DMS 273 treated with DMSO at 0.1 percent for 48 hours (cell line): Measurements from ENCODE around the gene NFKB1.
"Not testable (repeated sequence)": the region's sequence is repeated elsewhere in the genome, so short reads cannot be mapped to it uniquely, and the experiment has no call there.

ENCODE experiments used
- DNase-seq: peaks from one replicate; lab custom pipeline; 2025; lab: John Stamatoyannopoulos, UW

Gene NFKB1

DNA sequence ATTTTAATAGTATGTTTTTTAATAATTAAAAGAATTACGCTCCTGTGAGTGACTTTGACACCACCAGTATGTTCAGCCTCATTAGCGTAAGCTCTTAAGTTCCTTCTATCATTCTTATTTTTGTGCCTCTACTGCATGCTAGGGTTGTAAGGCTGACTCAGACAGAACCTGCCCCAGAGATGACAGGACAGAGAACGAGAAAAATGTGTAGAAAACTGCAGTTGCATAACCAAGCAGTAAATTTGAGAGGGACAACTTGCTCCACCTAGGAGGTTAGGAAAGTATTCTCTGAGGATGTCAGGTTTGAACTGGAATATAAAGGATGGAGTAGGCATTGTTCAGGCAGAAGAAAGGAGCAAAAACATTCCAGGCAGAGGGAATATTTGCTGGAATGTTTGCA, 98.7 kb downstream of the NFKB1 start:
- DNase-seq, result no peak

DNA sequence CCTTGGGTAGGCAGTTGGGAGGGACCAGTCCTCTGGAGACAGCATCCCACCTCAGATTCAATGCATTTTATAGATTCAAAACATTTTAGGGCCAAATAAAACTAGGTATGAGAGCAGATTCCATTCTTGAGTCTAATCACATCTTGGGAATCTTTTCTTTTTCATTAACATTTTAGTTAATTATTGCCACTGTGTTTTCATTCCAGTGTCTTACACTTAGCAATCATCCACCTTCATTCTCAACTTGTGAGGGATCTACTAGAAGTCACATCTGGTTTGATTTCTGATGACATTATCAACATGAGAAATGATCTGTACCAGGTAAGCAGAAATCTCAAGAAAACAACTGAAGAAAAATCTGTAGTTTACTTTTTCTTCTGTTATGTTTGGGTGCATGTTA, 99.5 kb downstream of the NFKB1 start:
- DNase-seq, result no peak

DNA sequence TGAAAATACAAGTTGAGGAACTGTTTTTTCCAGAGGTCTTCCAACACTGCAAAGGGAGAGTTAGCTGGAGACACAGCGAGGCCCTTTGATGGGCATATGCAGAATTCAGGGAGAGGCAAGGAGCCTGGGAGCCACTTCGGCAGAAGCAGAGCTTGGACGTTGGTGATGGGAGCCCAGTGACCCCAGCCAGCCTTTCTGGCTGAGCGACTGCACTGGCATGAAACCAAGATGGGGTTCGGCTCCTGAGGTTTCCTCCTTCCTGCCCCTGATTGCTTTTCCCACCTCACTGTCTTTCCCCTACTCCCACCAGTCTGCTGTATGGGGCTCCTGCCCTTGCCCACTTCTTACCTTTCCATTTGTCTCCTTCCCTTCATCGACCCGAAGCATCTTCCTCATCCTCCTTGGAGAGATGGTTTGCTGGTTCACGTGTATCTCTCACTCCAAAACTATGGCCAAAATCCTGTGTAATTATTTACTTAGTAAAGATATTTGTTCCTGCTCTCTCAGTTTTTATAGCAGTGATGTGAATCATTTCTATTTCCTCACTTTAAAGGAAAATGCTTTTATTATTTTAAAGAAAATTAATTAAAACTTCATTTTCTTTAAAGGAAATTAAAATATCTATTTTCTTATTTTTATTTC, 100.5 kb downstream of the NFKB1 start:
- no peak for DNase-seq

DNA sequence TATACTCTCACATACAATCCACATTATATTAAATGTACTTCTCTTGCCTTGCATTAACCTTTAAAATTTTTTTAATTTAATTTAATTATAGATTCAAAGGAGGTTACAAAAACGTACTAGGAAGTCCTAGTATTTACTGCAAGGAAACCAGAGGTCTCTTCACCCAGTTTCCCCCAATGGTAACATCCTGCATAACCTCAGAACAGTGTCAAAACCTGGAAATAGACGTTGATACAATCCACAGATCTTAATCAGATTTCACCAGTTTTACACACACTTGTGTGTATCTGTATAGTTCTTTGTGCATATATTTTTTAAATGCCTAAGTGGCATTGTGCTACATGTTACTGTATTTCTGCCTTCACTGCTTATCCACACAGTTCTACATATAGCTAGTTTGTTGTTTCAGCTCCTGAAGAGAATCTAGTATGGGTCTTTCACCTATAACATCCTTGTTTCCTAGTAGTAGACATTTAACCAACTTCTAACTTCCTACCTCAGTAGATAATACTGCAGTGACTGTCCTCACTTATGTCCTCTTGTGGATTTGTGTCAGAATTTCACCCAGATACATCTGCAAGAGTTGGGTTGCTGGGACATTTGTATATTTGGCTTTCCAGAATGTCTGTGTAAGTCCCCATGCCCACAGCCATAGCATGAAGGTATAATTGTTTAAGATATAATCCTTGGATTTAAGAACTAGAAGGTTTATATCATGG, 103.2 kb downstream of the NFKB1 start:
- DNase-seq, result no peak

DNA sequence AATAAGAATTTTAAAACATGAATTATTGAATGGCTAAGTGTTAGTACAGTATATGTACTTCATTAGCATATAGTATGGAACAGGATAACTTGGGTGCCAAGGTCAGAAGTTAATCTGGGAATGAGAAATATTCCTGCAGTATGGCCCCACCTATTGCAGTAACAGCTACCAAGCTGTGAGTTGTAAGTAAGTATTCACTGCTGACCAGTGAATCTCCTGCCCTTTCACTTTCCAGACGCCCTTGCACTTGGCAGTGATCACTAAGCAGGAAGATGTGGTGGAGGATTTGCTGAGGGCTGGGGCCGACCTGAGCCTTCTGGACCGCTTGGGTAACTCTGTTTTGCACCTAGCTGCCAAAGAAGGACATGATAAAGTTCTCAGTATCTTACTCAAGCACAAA, 105.1 kb downstream of the NFKB1 start:
- no peak for DNase-seq

DNA sequence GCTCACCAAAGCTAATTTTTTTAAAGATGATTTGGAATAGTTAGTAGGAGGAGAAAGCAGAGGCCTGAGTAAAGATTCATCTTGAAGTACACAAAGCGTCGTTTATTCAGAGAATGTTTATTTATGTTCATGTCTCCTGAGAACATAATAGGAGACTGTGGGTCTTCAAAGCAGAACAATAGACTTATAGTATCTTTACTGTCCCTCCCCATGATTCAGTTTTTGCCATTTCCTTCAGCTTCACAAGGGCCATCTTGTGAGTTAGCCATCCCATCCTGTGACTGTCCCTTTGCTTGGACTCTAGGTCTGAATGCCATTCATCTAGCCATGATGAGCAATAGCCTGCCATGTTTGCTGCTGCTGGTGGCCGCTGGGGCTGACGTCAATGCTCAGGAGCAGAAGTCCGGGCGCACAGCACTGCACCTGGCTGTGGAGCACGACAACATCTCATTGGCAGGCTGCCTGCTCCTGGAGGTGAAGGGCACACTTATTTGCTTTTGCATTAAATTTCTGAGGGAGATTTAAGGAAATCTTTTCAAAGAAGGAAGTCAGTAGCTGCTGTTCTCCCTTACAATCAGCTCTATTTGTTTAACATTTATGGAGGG, 105.8 kb downstream of the NFKB1 start:
- DNase-seq, result no peak

DNA sequence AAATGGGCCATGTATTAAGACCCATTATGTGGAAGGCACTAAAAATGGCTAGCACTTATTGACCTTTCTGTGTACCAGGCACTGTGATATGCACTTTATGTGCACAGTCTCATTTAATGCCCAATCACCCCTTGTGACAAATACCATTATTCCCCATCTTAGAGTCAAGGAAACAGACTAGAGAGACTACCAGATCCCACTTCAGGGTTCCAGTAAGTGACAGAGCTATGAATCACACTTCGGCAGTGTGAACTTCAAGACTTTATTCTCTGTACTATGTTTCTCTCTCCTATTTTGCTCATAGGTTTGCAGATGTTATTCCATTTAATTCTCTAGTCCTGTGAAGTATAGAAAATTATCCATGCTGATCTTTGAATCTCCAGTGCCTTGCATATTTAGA, 107.0 kb downstream of the NFKB1 start:
- DNase-seq, result no peak

DNA sequence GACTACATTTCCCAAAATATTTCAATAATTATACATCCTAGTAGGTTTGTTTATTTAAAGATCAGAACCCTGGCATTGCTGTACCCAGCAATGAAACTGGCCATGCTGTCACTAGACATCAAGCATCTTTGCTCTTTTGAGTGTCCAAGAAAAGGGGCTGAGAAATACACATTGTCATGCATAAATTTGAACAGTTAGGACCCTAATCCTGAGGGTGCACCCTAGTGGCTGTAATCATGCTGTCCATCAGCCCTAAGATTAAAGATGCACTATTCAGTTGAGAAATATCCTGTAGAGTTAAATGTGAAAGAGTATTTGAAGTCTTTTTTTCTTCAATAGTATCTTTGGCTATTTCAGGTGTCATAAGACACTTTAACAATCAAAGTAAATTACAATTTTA, 108.8 kb downstream of the NFKB1 start:
- DNase-seq, result no peak

DNA sequence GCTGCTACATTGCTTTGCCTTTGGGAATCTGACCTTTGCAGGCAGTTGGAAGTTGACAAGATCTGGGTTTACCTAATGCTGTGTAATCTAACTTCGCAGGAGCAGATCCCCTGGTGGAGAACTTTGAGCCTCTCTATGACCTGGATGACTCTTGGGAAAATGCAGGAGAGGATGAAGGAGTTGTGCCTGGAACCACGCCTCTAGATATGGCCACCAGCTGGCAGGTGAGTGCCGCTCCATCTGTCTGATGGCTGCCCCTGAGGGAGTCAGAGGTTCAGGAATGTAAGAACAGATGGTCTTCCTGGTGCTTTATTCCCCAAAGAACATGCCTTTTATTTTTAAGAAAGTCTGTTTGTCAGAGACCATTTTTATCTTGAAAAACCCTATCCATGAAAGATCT, 109.3 kb downstream of the NFKB1 start:
- peak; percentile 78 for DNase-seq

DNA sequence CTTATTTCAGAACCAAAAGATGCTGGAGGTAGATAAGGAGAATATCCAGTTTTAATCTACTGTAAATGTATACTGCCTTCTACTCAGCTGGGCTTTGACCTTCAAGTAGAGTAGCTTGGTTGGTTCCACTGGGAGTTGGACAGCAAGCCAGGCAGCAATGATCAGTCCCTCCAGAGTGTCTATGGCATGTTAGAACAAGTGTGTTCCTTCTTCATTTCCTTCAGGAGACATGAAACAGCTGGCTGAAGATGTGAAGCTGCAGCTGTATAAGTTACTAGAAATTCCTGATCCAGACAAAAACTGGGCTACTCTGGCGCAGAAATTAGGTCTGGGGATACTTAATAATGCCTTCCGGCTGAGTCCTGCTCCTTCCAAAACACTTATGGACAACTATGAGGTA, 111.1 kb downstream of the NFKB1 start:
- no peak for DNase-seq

DNA sequence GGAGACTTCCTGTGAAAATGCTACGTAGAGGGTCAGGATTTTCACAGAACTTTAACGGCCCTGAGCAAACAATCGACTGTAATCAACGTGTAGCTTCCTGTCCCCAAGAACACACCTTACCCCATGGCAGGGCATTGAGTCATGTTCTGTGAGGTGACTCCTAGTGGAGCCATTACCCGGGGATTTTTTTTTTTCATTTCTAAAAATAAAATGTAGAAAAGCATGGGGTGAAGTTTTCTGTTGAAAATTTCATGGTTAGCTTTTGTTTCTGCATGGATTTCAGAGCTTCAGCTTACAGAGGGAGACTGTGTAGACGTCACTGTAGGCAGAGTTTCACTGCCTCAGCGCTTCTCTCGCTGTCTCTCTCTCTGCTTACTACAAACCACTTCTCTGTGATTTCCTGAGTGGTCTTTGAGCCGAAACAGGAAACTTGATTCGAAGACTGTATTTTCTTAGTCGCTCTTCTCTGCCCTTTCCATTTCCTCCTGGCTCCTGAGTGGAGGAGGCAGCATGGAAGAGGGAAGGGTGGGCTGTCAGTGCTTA, 111.7 kb downstream of the NFKB1 start:
- no peak for DNase-seq

DNA sequence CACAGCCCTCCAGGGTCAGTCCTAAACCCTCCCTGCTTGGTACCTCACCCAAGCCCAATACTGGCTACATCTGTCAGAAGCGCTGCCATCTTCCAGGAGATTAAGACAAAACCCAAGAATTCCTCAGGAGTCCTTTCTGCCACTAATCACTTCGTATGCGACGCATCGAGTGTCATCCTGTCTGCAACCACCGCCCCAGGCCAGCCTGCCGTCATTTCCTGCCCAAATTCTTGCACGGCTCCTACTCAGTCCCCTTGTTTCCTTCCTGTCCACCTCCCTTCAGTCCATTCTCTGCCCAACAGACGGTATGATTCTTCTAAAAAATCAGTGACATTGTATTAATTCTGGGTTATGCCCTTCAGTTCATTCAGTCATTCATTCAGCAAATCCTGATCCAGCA, 113.6 kb downstream of the NFKB1 start:
- no peak for DNase-seq

DNA sequence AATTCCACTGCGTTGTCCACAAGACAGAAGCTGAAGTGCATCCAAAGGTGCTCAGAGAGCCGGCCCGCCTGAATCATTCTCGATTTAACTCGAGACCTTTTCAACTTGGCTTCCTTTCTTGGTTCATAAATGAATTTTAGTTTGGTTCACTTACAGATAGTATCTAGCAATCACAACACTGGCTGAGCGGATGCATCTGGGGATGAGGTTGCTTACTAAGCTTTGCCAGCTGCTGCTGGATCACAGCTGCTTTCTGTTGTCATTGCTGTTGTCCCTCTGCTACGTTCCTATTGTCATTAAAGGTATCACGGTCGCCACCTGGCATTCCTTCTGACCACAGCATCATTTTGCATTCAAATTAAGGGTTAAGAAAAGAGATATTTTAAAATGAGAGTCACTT, 115.5 kb downstream of the NFKB1 start:
- DNase-seq, result no peak

DNA sequence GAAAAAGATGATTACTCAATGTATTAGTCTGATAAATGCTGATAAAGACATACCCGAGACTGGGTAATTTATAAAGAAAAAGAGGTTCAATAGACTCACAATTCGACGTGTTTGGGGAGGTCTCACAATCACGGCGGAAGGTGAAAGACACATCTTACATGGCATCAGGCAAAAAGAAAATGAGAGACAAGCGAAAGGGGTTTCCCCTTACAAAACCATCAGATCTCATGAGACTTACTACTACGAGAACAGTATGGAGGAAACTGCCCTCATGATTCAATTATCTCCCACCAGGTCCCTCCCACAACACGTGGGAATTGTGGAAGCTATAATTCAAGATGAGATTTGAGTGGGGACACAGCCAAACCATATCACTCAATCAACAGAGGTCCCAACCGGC, 117.9 kb downstream of the NFKB1 start:
- not testable (repeated sequence) for DNase-seq

DNA sequence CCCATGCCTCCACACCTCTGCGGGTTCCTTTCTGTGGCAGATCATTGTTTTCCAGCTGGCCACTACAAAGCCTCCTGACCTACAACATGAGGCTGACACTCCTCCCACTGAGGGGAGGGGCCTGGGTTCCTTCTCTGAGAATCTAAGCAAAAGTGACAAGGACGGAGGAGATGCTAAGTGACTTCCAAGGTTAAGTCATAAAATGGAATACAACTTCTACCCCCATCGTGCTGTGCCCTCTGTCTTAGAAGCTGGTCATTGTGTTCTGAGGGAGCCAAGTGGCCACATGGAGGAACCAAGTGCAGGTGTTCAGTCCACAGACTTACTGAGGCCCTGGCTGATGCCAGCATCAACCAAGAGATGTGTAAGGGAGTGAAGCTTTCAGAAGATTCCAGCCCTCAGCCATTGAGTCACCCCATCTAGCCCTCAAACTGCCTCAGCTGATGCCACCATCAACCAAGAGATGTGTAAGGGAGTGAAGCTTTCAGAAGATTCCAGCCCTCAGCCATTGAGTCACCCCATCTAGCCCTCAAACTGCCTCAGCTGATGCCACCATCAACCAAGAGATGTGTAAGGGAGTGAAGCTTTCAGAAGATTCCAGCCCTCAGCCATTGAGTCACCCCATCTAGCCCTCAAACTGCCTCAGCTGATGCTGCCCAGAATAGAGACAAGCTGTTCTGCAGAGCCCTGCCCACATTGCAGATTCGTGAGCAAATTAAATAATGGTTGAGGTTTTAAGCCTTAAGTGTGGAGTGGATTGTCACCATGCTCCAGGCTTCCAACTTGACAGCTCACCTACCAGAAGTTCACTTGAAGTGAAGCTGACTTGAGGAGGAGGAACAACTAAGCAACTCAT, 118.8 kb downstream of the NFKB1 start:
- not testable (repeated sequence) for DNase-seq

DNA sequence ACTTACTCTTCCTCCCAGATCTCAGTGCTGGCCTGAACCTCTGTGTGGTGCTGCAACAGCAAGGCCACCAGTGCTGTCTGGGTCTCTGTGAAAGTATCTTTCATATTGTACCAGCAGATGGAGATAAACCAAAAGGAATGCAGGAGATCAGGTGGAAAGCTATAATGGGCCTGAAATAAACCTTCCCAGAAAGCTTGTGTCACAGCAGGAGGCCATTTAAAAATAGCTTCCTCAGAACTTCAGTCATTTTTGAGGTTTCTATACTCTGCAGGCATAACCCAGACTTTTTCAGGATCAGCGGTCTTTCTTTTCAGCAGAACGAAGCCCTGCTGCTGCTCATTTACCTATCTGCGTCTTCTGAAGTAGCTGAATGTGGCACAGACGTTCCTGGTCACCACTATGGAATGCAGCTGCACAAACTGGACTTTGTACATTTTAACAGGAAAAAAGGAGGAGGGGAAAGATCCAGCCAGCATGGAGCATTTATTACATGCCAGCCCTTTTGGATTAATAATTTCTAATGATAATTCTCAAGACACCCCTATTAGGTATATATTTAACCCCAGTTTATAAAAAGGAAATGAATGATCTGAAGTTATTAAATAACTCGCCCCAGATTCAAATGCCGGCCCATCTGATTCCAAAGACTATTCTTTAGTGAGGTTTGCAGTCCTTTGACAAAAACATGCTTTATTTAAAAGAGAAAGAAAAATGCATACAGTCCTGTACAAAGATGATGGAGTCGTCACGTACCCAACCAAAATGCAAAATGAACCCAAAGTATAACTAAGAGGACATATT, 119.7 kb downstream of the NFKB1 start:
- DNase-seq, result peak; percentile 54

DNA sequence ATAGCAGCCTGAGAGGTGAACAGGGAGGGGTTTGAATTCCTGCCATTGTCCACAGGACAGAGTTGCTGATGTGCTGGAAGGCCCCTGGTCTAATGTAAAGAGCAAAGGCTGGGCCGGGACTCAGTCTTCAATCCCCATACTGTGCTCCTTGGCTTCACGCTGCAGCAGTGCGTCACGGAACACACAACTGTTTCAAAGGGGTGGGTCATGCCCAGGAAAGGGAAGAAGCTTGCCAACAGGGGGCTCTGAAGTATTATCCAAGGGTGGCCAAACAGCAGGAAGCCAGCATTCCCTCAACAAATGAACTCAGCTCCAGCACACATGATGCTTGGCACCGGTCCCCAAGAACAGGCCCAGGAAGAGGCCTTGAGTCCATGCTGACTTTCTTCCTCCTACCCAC, 122.5 kb downstream of the NFKB1 start:
- DNase-seq, result peak; percentile 1

DNA sequence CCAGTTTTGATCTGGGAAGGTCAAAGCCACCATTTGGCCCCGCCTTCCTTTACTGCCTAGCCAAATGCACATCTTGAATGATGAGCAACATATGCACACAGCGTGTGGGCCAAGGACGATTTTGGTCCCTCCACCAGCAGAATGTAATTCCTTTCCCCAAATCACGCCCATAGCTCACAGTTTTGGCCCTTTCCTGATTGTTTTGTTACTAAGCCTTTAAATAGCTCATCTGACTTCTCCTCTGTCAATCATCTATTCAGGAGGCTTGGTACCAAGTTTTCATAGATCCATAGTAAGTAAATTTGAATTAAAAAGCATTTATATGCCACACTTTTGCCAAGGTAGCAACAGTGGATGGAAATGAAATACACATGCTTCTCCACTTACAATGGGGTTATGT, 123.3 kb downstream of the NFKB1 start:
- DNase-seq, result no peak

DNA sequence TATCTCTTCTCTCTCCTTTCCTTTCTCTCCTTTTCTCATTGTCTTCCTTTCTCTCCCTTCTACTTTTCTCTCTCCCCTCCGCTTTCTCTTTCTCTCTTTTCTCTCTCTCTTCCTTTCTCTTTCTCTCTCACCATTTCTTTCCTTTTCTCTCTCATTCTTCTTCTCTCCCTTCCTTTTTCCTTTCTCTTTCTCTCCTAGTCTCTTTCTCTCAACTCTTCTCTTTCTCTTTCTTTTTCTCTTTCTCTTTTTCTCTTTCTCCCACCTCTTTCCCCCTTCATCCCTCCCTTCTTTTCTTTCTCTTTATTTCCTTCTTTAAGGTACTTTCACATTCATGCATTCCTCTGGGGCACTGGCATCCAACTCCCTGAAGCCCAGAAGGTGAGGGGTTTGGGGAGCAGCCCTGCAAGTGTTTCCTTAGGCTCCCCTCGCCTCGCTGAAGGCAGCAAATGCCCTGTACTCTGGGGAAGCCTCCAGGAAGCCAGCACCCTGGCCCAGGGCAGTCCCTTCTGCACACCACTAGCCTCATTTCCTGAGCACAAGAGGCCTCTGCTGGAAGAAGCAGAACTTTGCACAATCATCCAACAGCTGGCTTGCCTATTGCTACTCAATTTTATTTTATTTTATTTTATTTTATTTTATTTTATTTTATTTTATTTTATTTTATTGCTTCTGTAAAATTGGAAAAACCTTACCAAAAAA, 124.2 kb downstream of the NFKB1 start:
- no peak for DNase-seq

DNA sequence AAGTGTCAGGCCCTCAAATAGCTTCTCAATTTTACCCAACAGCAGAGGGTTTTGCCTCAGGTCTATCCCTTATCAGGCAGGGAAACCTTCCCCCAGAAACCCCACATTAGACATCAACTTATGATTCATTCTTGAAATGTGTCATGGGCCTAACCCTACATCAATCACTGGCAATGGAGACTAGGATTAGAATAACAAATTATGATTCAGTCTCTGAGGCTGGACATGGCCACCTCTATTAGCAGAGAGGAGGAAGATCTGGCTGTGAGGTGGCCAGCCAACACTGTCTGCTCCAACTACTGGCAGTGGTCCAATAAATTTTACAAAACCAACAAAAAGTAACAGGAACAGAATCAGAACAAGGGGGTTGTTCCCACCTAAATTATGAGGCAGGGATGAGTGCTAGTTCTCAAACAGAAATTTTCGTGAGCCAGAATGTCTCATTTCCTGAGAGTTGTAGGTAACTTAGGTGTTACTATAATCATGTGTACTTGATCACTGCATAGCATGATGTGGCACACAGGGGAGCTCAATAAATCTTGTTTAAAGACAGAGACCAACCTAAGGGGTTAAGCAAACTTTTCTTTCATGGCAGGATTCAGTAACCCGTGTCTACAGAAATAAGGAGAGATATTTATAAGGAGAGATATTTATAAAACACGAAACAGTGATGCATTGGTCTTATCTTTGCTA, 126.8 kb downstream of the NFKB1 start:
- DNase-seq, result no peak
